Smooth muscle cell (in vitro differentiated cells): ENCODE data around the gene SMCO2. TPM values are rescaled to one million over a fixed set of nuclear protein-coding genes. Genes with fewer than 3 reads are reported as not detected.

Experiments used
- DNase-seq: peaks from one replicate; lab custom pipeline; 2025; ENCODE audit not compliant: unreplicated experiment; lab: John Stamatoyannopoulos, UW
- H2AFZ ChIP-seq: fragments of 200-600 bp; sonication (generic); 2 replicates; pipeline ENCODE4 v1.6.0; 2016; ENCODE audit warnings: antibody characterized with exemption, low read depth, mild to moderate bottlenecking
- H3F3A ChIP-seq: fragments of 200-600 bp; sonication (generic); 2 replicates; pipeline ENCODE4 v1.6.0; 2017; ENCODE audit warnings: antibody characterized with exemption, low read depth
- H3K27ac ChIP-seq: fragments of 200-600 bp; sonication (generic); 2 replicates; pipeline ENCODE4 v1.5.1; 2016; ENCODE audit warnings: low read depth, mild to moderate bottlenecking
- H3K27me3 ChIP-seq: fragments of 200-600 bp; sonication (generic); 2 replicates; pipeline ENCODE4 v1.6.1; 2016; ENCODE audit warnings: low read depth, mild to moderate bottlenecking
- H3K36me3 ChIP-seq: fragments of 200-600 bp; sonication (generic); 2 replicates; pipeline ENCODE4 v1.5.1; 2016; ENCODE audit warnings: low read depth
- H3K4me1 ChIP-seq: fragments of 200-600 bp; sonication (generic); 2 replicates; pipeline ENCODE4 v1.5.1; 2016; ENCODE audit warnings: low read depth
- H3K4me2 ChIP-seq: fragments of 200-600 bp; sonication (generic); 2 replicates; pipeline ENCODE4 v1.6.0; 2016; ENCODE audit warnings: mild to moderate bottlenecking
- H3K4me3 ChIP-seq: fragments of 200-600 bp; sonication (generic); 2 replicates; pipeline ENCODE4 v1.5.1; 2016; ENCODE audit warnings: mild to moderate bottlenecking
- H3K79me2 ChIP-seq: fragments of 200-600 bp; sonication (generic); 2 replicates; pipeline ENCODE4 v1.6.0; 2016; ENCODE audit warnings: low read depth, mild to moderate bottlenecking
- H3K9ac ChIP-seq: fragments of 200-600 bp; sonication (generic); 2 replicates; pipeline ENCODE4 v1.6.0; 2016; ENCODE audit warnings: low read depth
- H3K9me3 ChIP-seq: fragments of 200-600 bp; sonication (generic); replicated peaks from 2 replicates; pipeline ENCODE4 v1.5.1; 2016; ENCODE audit warnings: low read depth
- H4K20me1 ChIP-seq: fragments of 200-600 bp; sonication (generic); 2 replicates; pipeline ENCODE4 v1.6.0; 2016; ENCODE audit warnings: low read depth
- WGBS: methylation state at CpG from one replicate; pipeline ENCODE4 v1.1.7; 2016; ENCODE audit warnings: low lambda C conversion rate; 5-methylcytosine and 5-hydroxymethylcytosine counted together
- polyA plus RNA-seq: library from polyadenylated mRNA; unstranded; fragments of >200 nt; fragmentation: Nextera tagmentation; extraction: Ambion mirVana; gene quantifications from 2 replicates; pipeline ENCODE4 v1.2.1, GENCODE V29; 2016
- total RNA-seq: library from RNA; depleted of rRNA; stranded (reverse); fragments of >200 nt; gene quantifications from 2 replicates; pipeline ENCODE4 v1.2.3, GENCODE V29; 2014
- TF ChIP-seq, protein P1 (sequence below): fragments of 200-600 bp; sonication (generic); IDR thresholded peaks from 2 replicates; pipeline ENCODE4 v1.5.1; 2017; ENCODE audit warnings: borderline replicate concordance, mild to moderate bottlenecking, antibody characterized with exemption; ENCODE audit not compliant: insufficient read depth, poor library complexity, severe bottlenecking

The SMCO2 gene
- total and polyA plus RNA-seq, 2 experiments from 2014 or later = not detected

DNA sequence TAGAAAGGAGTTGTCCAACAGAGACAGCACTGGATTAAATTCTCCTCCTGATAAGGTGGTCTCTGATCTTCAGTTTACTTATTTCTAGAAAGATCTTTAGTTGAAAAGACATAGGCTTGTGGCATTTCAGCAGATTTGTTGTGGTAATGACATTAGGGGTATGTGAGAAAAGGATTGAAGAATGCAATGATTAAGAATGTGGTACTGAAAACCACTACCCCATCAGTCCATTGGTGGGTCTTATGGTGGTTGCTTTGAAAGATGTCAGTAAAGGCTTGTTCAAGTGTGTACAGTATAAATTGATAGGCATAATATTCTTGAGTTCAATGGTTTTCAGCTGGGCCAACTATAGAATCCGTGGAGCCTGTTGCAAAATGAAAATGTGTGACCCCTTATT lies 88.2 kb downstream of the SMCO2 start:
- peaks cover 100% of the 10 kb centered on the region for H3K79me2 ChIP-seq
- no peak overlapping the region for H3K9ac ChIP-seq
- TF ChIP-seq, protein P1, sequence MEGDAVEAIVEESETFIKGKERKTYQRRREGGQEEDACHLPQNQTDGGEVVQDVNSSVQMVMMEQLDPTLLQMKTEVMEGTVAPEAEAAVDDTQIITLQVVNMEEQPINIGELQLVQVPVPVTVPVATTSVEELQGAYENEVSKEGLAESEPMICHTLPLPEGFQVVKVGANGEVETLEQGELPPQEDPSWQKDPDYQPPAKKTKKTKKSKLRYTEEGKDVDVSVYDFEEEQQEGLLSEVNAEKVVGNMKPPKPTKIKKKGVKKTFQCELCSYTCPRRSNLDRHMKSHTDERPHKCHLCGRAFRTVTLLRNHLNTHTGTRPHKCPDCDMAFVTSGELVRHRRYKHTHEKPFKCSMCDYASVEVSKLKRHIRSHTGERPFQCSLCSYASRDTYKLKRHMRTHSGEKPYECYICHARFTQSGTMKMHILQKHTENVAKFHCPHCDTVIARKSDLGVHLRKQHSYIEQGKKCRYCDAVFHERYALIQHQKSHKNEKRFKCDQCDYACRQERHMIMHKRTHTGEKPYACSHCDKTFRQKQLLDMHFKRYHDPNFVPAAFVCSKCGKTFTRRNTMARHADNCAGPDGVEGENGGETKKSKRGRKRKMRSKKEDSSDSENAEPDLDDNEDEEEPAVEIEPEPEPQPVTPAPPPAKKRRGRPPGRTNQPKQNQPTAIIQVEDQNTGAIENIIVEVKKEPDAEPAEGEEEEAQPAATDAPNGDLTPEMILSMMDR = no peak
- no peak overlapping the region for H3K4me3 ChIP-seq
- peaks cover 99% of the 10 kb centered on the region for H4K20me1 ChIP-seq
- WGBS = 87% methylated on average over 1 of the region's 1 CpG
- no peak overlapping the region for H3K4me2 ChIP-seq
- peaks cover 20% of the 10 kb centered on the region for H3K4me1 ChIP-seq
- H3K36me3 ChIP-seq = no peaks in the 10 kb centered on the region
- DNase-seq = no peak
- H3K27ac ChIP-seq = peak overlapping the region; percentile 48
- no peaks in the 10 kb centered on the region for H3K9me3 ChIP-seq
- H2AFZ ChIP-seq = no peak overlapping the region
- H3F3A ChIP-seq = peaks cover 4% of the 10 kb centered on the region
- no peaks in the 10 kb centered on the region for H3K27me3 ChIP-seq

DNA sequence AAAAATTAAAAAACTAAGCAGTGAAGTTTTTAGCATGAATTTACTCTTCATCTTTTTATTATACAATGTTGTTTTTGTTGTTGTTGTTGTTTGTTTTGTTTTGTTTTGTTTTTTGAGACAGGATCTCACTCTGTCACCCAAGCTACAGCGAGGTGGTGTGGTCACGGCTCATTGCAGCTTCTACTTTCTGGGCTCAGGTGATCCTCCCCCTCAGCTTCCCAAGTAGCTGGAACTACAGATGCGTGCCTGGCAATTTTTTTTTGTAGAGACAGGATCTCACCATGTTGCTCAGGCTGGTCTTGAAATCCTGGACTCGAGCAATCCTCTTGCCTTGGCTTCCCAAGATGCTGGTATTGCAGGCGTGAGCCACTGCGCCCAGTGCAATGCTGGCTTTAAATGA lies 88.8 kb downstream of the SMCO2 start:
- 96% methylated on average over 6 of the region's 6 CpGs for WGBS
- Histone ChIP-seq H3K4me2 (no peak overlapping the region), H3K9me3 (no peaks in the 10 kb centered on the region), H3F3A (peaks cover 4% of the 10 kb centered on the region), H3K79me2 (peaks cover 100% of the 10 kb centered on the region), H3K9ac (no peak overlapping the region), H3K36me3 (no peaks in the 10 kb centered on the region), H3K4me1 (peaks cover 20% of the 10 kb centered on the region), H3K27me3 (no peaks in the 10 kb centered on the region), H2AFZ (no peak overlapping the region), H3K27ac (no peak overlapping the region), H4K20me1 (peaks cover 97% of the 10 kb centered on the region), H3K4me3 (no peak overlapping the region)
- no peak for DNase-seq
- TF ChIP-seq, protein P1 = no peak

DNA sequence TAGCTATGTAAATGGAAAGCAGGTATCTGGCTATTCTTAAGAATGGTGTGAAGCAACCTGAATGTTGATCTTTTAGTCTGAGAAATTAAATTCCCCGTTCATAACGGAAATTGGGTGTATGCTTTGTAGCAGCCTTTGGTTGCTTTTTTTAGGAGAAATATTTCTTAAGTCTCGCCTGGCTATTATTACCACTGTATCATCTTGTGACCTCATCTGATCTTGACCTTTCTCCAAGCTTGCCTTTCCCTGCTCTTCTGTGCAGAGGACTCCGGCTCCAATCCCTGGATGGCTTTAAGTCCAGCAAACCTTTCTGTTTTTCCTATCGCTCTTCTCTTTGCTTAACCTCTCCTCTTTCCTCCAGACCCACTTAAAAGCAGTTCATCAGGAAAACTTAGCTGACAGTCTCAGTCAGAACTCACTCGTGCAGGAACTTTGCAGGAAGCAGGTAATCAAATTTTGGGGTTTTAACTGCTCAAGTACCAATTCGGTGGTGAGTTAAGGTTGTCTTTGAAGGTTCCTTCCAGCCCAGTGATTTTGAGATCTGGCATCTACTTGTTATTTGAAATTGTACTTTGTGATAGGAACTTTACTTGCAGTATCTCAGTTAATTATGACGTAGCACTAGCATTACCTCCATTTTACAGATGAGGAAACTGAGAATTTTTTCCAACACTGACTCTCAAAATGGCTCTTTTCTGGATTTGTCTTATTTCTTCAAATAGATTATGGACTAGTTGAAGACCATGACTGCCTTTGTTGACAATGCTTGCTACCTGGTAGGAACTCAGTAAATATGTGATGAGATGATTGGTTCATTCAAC lies 91.5 kb downstream of the SMCO2 start:
- peaks cover 85% of the 10 kb centered on the region for H4K20me1 ChIP-seq

More for the DNA sequence above, 91.5 kb downstream of the SMCO2 start:
- Histone ChIP-seq H3K27me3 (no peaks in the 10 kb centered on the region), H3K79me2 (peaks cover 94% of the 10 kb centered on the region), H3K4me3 (no peak overlapping the region), H3K36me3 (no peaks in the 10 kb centered on the region), H3K9me3 (no peaks in the 10 kb centered on the region), H2AFZ (no peak overlapping the region), H3K4me2 (peak overlapping the region; percentile 77), H3K27ac (peak overlapping the region; percentile 94), H3F3A (peaks cover 19% of the 10 kb centered on the region), H3K4me1 (peaks cover 30% of the 10 kb centered on the region), H3K9ac (no peak overlapping the region)
- DNase-seq = no peak
- 85% methylated on average over 8 of the region's 8 CpGs for WGBS
- TF ChIP-seq, protein P1 = no peak
